G401.6 (cell line): ENCODE data around the gene UBXN6.

ENCODE experiments used
- FAIRE-seq: peaks from 2 replicates; lab custom pipeline; 2012; peaks lifted over from hg19 to GRCh38; lab: Jason Lieb, UNC

The UBXN6 gene

GRCh38 chr19:4406626-4407025, 51.0 kb downstream of the UBXN6 start:
- no peak for FAIRE-seq

- FAIRE-seq: no peak
Measured at GRCh38 chr19:4405977-4406376, 51.6 kb downstream of the UBXN6 start.

- FAIRE-seq: no peak
Measured at GRCh38 chr19:4403005-4403761, 54.4 kb downstream of the UBXN6 start.

GRCh38 chr19:4402171-4403004, 55.2 kb downstream of the UBXN6 start, which contains the start of gene CHAF1A:
Gene CHAF1A, plus strand, starts transcription at chr19:4402640. Its CDS starts 123 bp downstream, at chr19:4402763.
- FAIRE-seq: peak; percentile 98

- FAIRE-seq: no peak
Measured at GRCh38 chr19:4401769-4402170, 55.8 kb downstream of the UBXN6 start.

- FAIRE-seq: peak; percentile 64
Measured at GRCh38 chr19:4400135-4400936, 57.3 kb downstream of the UBXN6 start, which contains the start of gene SH3GL1. Gene SH3GL1, minus strand, starts transcription at chr19:4400547. Its CDS starts 179 bp downstream, at chr19:4400368.

GRCh38 chr19:4399812-4400134, 57.8 kb downstream of the UBXN6 start:
- no peak for FAIRE-seq

GRCh38 chr19:4396949-4397783, 60.4 kb downstream of the UBXN6 start:
- FAIRE-seq: no peak
